ENCODE measurements around the gene GTF2A1.

Gene GTF2A1

GRCh38 chr14:81170829-81171195 lies 49.9 kb downstream of the GTF2A1 start:
- Histone ChIP-seq H3K4me1 (ENCODE audit: control insufficient read depth, insufficient read depth, low read length) (no peaks in the 10 kb centered on the region), H3K4me3 (ENCODE audit: low read depth, low read length) (no peak overlapping the region), H3K9me3 (ENCODE audit: control insufficient read depth, insufficient read depth, low read length) (no peaks in the 10 kb centered on the region), H3K27me3 (ENCODE audit: control insufficient read depth, insufficient read depth, low read length) (no peaks in the 10 kb centered on the region), H3K9ac (ENCODE audit: low read depth, low read length) (no peak overlapping the region), H3K36me3 (ENCODE audit: control insufficient read depth, insufficient read depth, low read length) (no peaks in the 10 kb centered on the region)

- Histone ChIP-seq H3K4me1 (ENCODE audit: control insufficient read depth, insufficient read depth, low read length) (no peaks in the 10 kb centered on the region), H3K36me3 (ENCODE audit: control insufficient read depth, insufficient read depth, low read length) (no peaks in the 10 kb centered on the region), H3K27me3 (ENCODE audit: control insufficient read depth, insufficient read depth, low read length) (no peaks in the 10 kb centered on the region), H3K4me3 (ENCODE audit: low read depth, low read length) (peak overlapping the region; percentile 81), H3K9ac (ENCODE audit: low read depth, low read length) (peak overlapping the region; percentile 74), H3K9me3 (ENCODE audit: control insufficient read depth, insufficient read depth, low read length) (no peaks in the 10 kb centered on the region)
Measured at GRCh38 chr14:81170104-81170828, 50.5 kb downstream of the GTF2A1 start.

GRCh38 chr14:81169711-81170103 lies 51.1 kb downstream of the GTF2A1 start:
- Histone ChIP-seq H3K9ac (ENCODE audit: low read depth, low read length) (peak overlapping the region; percentile 74), H3K9me3 (ENCODE audit: control insufficient read depth, insufficient read depth, low read length) (no peaks in the 10 kb centered on the region), H3K27me3 (ENCODE audit: control insufficient read depth, insufficient read depth, low read length) (no peaks in the 10 kb centered on the region), H3K4me1 (ENCODE audit: control insufficient read depth, insufficient read depth, low read length) (no peaks in the 10 kb centered on the region), H3K4me3 (ENCODE audit: low read depth, low read length) (peak overlapping the region; percentile 81), H3K36me3 (ENCODE audit: control insufficient read depth, insufficient read depth, low read length) (no peaks in the 10 kb centered on the region)

- Histone ChIP-seq H3K36me3 (ENCODE audit: control insufficient read depth, insufficient read depth, low read length) (no peaks in the 10 kb centered on the region), H3K4me3 (ENCODE audit: low read depth, low read length) (peak overlapping the region; percentile 81), H3K27me3 (ENCODE audit: control insufficient read depth, insufficient read depth, low read length) (no peaks in the 10 kb centered on the region), H3K9ac (ENCODE audit: low read depth, low read length) (no peak overlapping the region), H3K4me1 (ENCODE audit: control insufficient read depth, insufficient read depth, low read length) (peaks cover 2% of the 10 kb centered on the region), H3K9me3 (ENCODE audit: control insufficient read depth, insufficient read depth, low read length) (no peaks in the 10 kb centered on the region)
Measured at GRCh38 chr14:81169267-81169666, 51.5 kb downstream of the GTF2A1 start.

- H3K9ac ChIP-seq (ENCODE audit: low read depth, low read length) = no peak overlapping the region
Measured at GRCh38 chr14:81166121-81166520, 54.6 kb downstream of the GTF2A1 start.

GRCh38 chr14:81165188-81165587 lies 55.6 kb downstream of the GTF2A1 start:
- Histone ChIP-seq H3K9ac (ENCODE audit: low read depth, low read length) (no peak overlapping the region), H3K4me3 (ENCODE audit: low read depth, low read length) (no peak overlapping the region), H3K27me3 (ENCODE audit: control insufficient read depth, insufficient read depth, low read length) (no peaks in the 10 kb centered on the region), H3K9me3 (ENCODE audit: control insufficient read depth, insufficient read depth, low read length) (no peaks in the 10 kb centered on the region), H3K36me3 (ENCODE audit: control insufficient read depth, insufficient read depth, low read length) (no peaks in the 10 kb centered on the region), H3K4me1 (ENCODE audit: control insufficient read depth, insufficient read depth, low read length) (peaks cover 5% of the 10 kb centered on the region)

More at GRCh38 chr14:81166121-81166520, 54.6 kb downstream of the GTF2A1 start:
- no peaks in the 10 kb centered on the region for H3K27me3 ChIP-seq (ENCODE audit: control insufficient read depth, insufficient read depth, low read length)
- no peaks in the 10 kb centered on the region for H3K36me3 ChIP-seq (ENCODE audit: control insufficient read depth, insufficient read depth, low read length)
- no peak overlapping the region for H3K4me3 ChIP-seq (ENCODE audit: low read depth, low read length)
- H3K9me3 ChIP-seq (ENCODE audit: control insufficient read depth, insufficient read depth, low read length) = no peaks in the 10 kb centered on the region
- H3K4me1 ChIP-seq (ENCODE audit: control insufficient read depth, insufficient read depth, low read length) = peaks cover 2% of the 10 kb centered on the region

- no peaks in the 10 kb centered on the region for H3K36me3 ChIP-seq (ENCODE audit: control insufficient read depth, insufficient read depth, low read length)
- H3K9ac ChIP-seq (ENCODE audit: low read depth, low read length) = no peak overlapping the region
- no peaks in the 10 kb centered on the region for H3K9me3 ChIP-seq (ENCODE audit: control insufficient read depth, insufficient read depth, low read length)
- H3K4me3 ChIP-seq (ENCODE audit: low read depth, low read length) = no peak overlapping the region
- no peaks in the 10 kb centered on the region for H3K27me3 ChIP-seq (ENCODE audit: control insufficient read depth, insufficient read depth, low read length)
- H3K4me1 ChIP-seq (ENCODE audit: control insufficient read depth, insufficient read depth, low read length) = peaks cover 5% of the 10 kb centered on the region
Measured at GRCh38 chr14:81164167-81164774, 56.5 kb downstream of the GTF2A1 start.

- H3K36me3 ChIP-seq (ENCODE audit: control insufficient read depth, insufficient read depth, low read length) = no peaks in the 10 kb centered on the region
- H3K27me3 ChIP-seq (ENCODE audit: control insufficient read depth, insufficient read depth, low read length) = no peaks in the 10 kb centered on the region
- H3K9ac ChIP-seq (ENCODE audit: low read depth, low read length) = no peak overlapping the region
- no peak overlapping the region for H3K4me3 ChIP-seq (ENCODE audit: low read depth, low read length)
- H3K9me3 ChIP-seq (ENCODE audit: control insufficient read depth, insufficient read depth, low read length) = no peaks in the 10 kb centered on the region
- H3K4me1 ChIP-seq (ENCODE audit: control insufficient read depth, insufficient read depth, low read length) = peaks cover 5% of the 10 kb centered on the region
Measured at GRCh38 chr14:81162941-81163340, 57.8 kb downstream of the GTF2A1 start.

GRCh38 chr14:81161749-81162148 lies 59.0 kb downstream of the GTF2A1 start:
- no peaks in the 10 kb centered on the region for H3K9me3 ChIP-seq (ENCODE audit: control insufficient read depth, insufficient read depth, low read length)
- no peaks in the 10 kb centered on the region for H3K27me3 ChIP-seq (ENCODE audit: control insufficient read depth, insufficient read depth, low read length)
- no peaks in the 10 kb centered on the region for H3K36me3 ChIP-seq (ENCODE audit: control insufficient read depth, insufficient read depth, low read length)
- H3K4me3 ChIP-seq (ENCODE audit: low read depth, low read length) = no peak overlapping the region
- peaks cover 5% of the 10 kb centered on the region for H3K4me1 ChIP-seq (ENCODE audit: control insufficient read depth, insufficient read depth, low read length)
- no peak overlapping the region for H3K9ac ChIP-seq (ENCODE audit: low read depth, low read length)

- Histone ChIP-seq H3K9me3 (ENCODE audit: control insufficient read depth, insufficient read depth, low read length) (no peaks in the 10 kb centered on the region), H3K27me3 (ENCODE audit: control insufficient read depth, insufficient read depth, low read length) (no peaks in the 10 kb centered on the region), H3K4me3 (ENCODE audit: low read depth, low read length) (no peak overlapping the region), H3K36me3 (ENCODE audit: control insufficient read depth, insufficient read depth, low read length) (no peaks in the 10 kb centered on the region), H3K4me1 (ENCODE audit: control insufficient read depth, insufficient read depth, low read length) (peaks cover 5% of the 10 kb centered on the region), H3K9ac (ENCODE audit: low read depth, low read length) (no peak overlapping the region)
Measured at GRCh38 chr14:81161088-81161487, 59.7 kb downstream of the GTF2A1 start.

GRCh38 chr14:81157431-81157830 lies 63.3 kb downstream of the GTF2A1 start:
- no peak overlapping the region for H3K4me3 ChIP-seq (ENCODE audit: low read depth, low read length)
- H3K9me3 ChIP-seq (ENCODE audit: control insufficient read depth, insufficient read depth, low read length) = no peaks in the 10 kb centered on the region

GRCh38 chr14:81153187-81153586 lies 67.6 kb downstream of the GTF2A1 start:
- no peaks in the 10 kb centered on the region for H3K9me3 ChIP-seq (ENCODE audit: control insufficient read depth, insufficient read depth, low read length)
- H3K27me3 ChIP-seq (ENCODE audit: control insufficient read depth, insufficient read depth, low read length) = no peaks in the 10 kb centered on the region
- no peaks in the 10 kb centered on the region for H3K36me3 ChIP-seq (ENCODE audit: control insufficient read depth, insufficient read depth, low read length)
- H3K4me3 ChIP-seq (ENCODE audit: low read depth, low read length) = no peak overlapping the region
- no peaks in the 10 kb centered on the region for H3K4me1 ChIP-seq (ENCODE audit: control insufficient read depth, insufficient read depth, low read length)
- H3K9ac ChIP-seq (ENCODE audit: low read depth, low read length) = no peak overlapping the region

More at GRCh38 chr14:81157431-81157830, 63.3 kb downstream of the GTF2A1 start:
- no peak overlapping the region for H3K9ac ChIP-seq (ENCODE audit: low read depth, low read length)
- no peaks in the 10 kb centered on the region for H3K36me3 ChIP-seq (ENCODE audit: control insufficient read depth, insufficient read depth, low read length)
- peaks cover 2% of the 10 kb centered on the region for H3K4me1 ChIP-seq (ENCODE audit: control insufficient read depth, insufficient read depth, low read length)
- H3K27me3 ChIP-seq (ENCODE audit: control insufficient read depth, insufficient read depth, low read length) = no peaks in the 10 kb centered on the region

Measured in iPS-15b (cell line).